HUES64 (cell line): ENCODE measurements around the gene PWWP2B.

Experiments
- H3K27ac ChIP-seq: 2 replicates; pipeline ENCODE4 v1.7.0; 2013; ENCODE audit warnings: low read depth, low read length, inconsistent platforms
- H3K27me3 ChIP-seq: 2 replicates; pipeline ENCODE4 v1.6.1; 2013; ENCODE audit warnings: mild to moderate bottlenecking, low read length; ENCODE audit not compliant: insufficient read depth
- H3K36me3 ChIP-seq: 2 replicates; pipeline ENCODE4 v1.6.1; 2013; ENCODE audit warnings: mild to moderate bottlenecking, low read length; ENCODE audit not compliant: insufficient read depth
- H3K4me1 ChIP-seq: 2 replicates; pipeline ENCODE4 v1.6.1; 2013; ENCODE audit warnings: mild to moderate bottlenecking, low read length, moderate library complexity; ENCODE audit not compliant: insufficient read depth
- H3K4me3 ChIP-seq: 2 replicates; pipeline ENCODE4 v1.5.1; 2013; ENCODE audit warnings: mild to moderate bottlenecking, low read length, moderate library complexity
- H3K9ac ChIP-seq: 2 replicates; pipeline ENCODE4 v1.6.1; 2013; ENCODE audit warnings: mild to moderate bottlenecking, low read depth, low read length
- H3K9me3 ChIP-seq: 2 replicates; pipeline ENCODE4 v1.6.1; 2013; ENCODE audit warnings: low read depth, low read length; ENCODE audit not compliant: insufficient read depth
- WGBS: fragments of 150-250, 120-280 bp; methylation state at CpG from one replicate; pipeline ENCODE4 v1.1.7; 2013; ENCODE audit warnings: missing lambda C conversion rate; 5-methylcytosine and 5-hydroxymethylcytosine counted together

The PWWP2B gene

GRCh38 chr10:132423966-132424861, 27.2 kb downstream of the PWWP2B start:
- H3K27me3 ChIP-seq: no peaks in the 10 kb centered on the region
- no peaks in the 10 kb centered on the region for H3K9me3 ChIP-seq
- H3K9ac ChIP-seq: no peak overlapping the region
- peaks cover 13% of the 10 kb centered on the region; the same call in 1 of the 2 replicates for H3K4me1 ChIP-seq
- no peaks in the 10 kb centered on the region for H3K36me3 ChIP-seq
- H3K4me3 ChIP-seq: no peak overlapping the region
- 90% methylated on average over 21 of the region's 21 CpGs for WGBS
- no peak overlapping the region for H3K27ac ChIP-seq

- no peak overlapping the region for H3K27ac ChIP-seq
- no peaks in the 10 kb centered on the region for H3K36me3 ChIP-seq
- no peak overlapping the region for H3K9ac ChIP-seq
- WGBS: 97% methylated on average over 61 of the region's 61 CpGs
- no peak overlapping the region for H3K4me3 ChIP-seq
- H3K4me1 ChIP-seq: peaks cover 13% of the 10 kb centered on the region; the same call in 1 of the 2 replicates
- H3K27me3 ChIP-seq: no peaks in the 10 kb centered on the region
- H3K9me3 ChIP-seq: no peaks in the 10 kb centered on the region
Observed at GRCh38 chr10:132425029-132425756, 28.2 kb downstream of the PWWP2B start.

GRCh38 chr10:132425757-132426155, 28.8 kb downstream of the PWWP2B start:
- H3K27me3 ChIP-seq: no peaks in the 10 kb centered on the region
- no peaks in the 10 kb centered on the region for H3K9me3 ChIP-seq
- no peak overlapping the region for H3K4me3 ChIP-seq
- peaks cover 10% of the 10 kb centered on the region; the same call in 1 of the 2 replicates for H3K4me1 ChIP-seq
- no peak overlapping the region for H3K27ac ChIP-seq
- H3K36me3 ChIP-seq: no peaks in the 10 kb centered on the region
- H3K9ac ChIP-seq: no peak overlapping the region
- 95% methylated on average over 9 of the region's 9 CpGs for WGBS

GRCh38 chr10:132427006-132427771, 30.2 kb downstream of the PWWP2B start:
- 81% methylated on average over 10 of the region's 10 CpGs for whole genome bisulfite sequencing

GRCh38 chr10:132427939-132428367, 31.0 kb downstream of the PWWP2B start:
- Histone ChIP-seq H3K9me3 (no peaks in the 10 kb centered on the region), H3K4me3 (no peak overlapping the region), H3K27me3 (no peaks in the 10 kb centered on the region), H3K4me1 (no peaks in the 10 kb centered on the region), H3K27ac (no peak overlapping the region), H3K9ac (no peak overlapping the region), H3K36me3 (no peaks in the 10 kb centered on the region)
- 96% methylated on average over 2 of the region's 2 CpGs for WGBS

More at GRCh38 chr10:132427006-132427771, 30.2 kb downstream of the PWWP2B start:
- Histone ChIP-seq H3K9me3 (no peaks in the 10 kb centered on the region), H3K4me3 (no peak overlapping the region), H3K4me1 (no peaks in the 10 kb centered on the region), H3K9ac (no peak overlapping the region), H3K27me3 (no peaks in the 10 kb centered on the region), H3K36me3 (no peaks in the 10 kb centered on the region), H3K27ac (no peak overlapping the region)

- Histone ChIP-seq H3K9ac (no peak overlapping the region), H3K36me3 (no peaks in the 10 kb centered on the region), H3K27me3 (no peaks in the 10 kb centered on the region), H3K4me3 (no peak overlapping the region), H3K9me3 (no peaks in the 10 kb centered on the region), H3K4me1 (no peaks in the 10 kb centered on the region), H3K27ac (no peak overlapping the region)
- 93% methylated on average over 11 of the region's 11 CpGs for WGBS
Observed at GRCh38 chr10:132428486-132428995, 31.5 kb downstream of the PWWP2B start.

- no peaks in the 10 kb centered on the region for H3K4me1 ChIP-seq
- H3K9me3 ChIP-seq: no peaks in the 10 kb centered on the region
- H3K27ac ChIP-seq: no peak overlapping the region
- no peak overlapping the region for H3K9ac ChIP-seq
- 85% methylated on average over 18 of the region's 18 CpGs for WGBS
- H3K36me3 ChIP-seq: no peaks in the 10 kb centered on the region
- no peak overlapping the region for H3K4me3 ChIP-seq
- H3K27me3 ChIP-seq: no peaks in the 10 kb centered on the region
Observed at GRCh38 chr10:132429281-132430230, 32.6 kb downstream of the PWWP2B start.

GRCh38 chr10:132430231-132430743, 33.3 kb downstream of the PWWP2B start:
- no peaks in the 10 kb centered on the region for H3K9me3 ChIP-seq
- H3K9ac ChIP-seq: no peak overlapping the region
- no peaks in the 10 kb centered on the region for H3K4me1 ChIP-seq
- H3K4me3 ChIP-seq: no peak overlapping the region
- H3K27ac ChIP-seq: no peak overlapping the region
- no peaks in the 10 kb centered on the region for H3K36me3 ChIP-seq
- WGBS: 86% methylated on average over 8 of the region's 8 CpGs
- no peaks in the 10 kb centered on the region for H3K27me3 ChIP-seq

- H3K4me1 ChIP-seq: no peaks in the 10 kb centered on the region
- no peak overlapping the region for H3K27ac ChIP-seq
- H3K9me3 ChIP-seq: no peaks in the 10 kb centered on the region
- WGBS: 93% methylated on average over 8 of the region's 8 CpGs
- no peaks in the 10 kb centered on the region for H3K27me3 ChIP-seq
- no peak overlapping the region for H3K4me3 ChIP-seq
- no peak overlapping the region for H3K9ac ChIP-seq
- no peaks in the 10 kb centered on the region for H3K36me3 ChIP-seq
Observed at GRCh38 chr10:132430861-132431271, 33.9 kb downstream of the PWWP2B start.
